SK-N-SH (cell line): ENCODE data around the gene BNC2.

ENCODE experiments used
- CTCF ChIP-seq: fragments of 200-600 bp; sonication (generic); IDR thresholded peaks from 2 replicates; pipeline ENCODE4 v1.6.1; 2017; ENCODE audit warnings: antibody characterized with exemption, mild to moderate bottlenecking, moderate library complexity
- EP300 ChIP-seq, 2 experiments: IDR thresholded peaks; 2 replicates each; pipeline versions ENCODE4 v1.4.0 to v1.6.1; 2012; ENCODE audit warnings: borderline replicate concordance in 1 of 2, low read depth in 1 of 2, low read length in 1 of 2
- IRF3 ChIP-seq: fragments of 150-350 bp; IDR thresholded peaks from 2 replicates; pipeline ENCODE4 v1.6.1; 2016; ENCODE audit warnings: mild to moderate bottlenecking, low read depth, low read length
- JUND ChIP-seq: IDR thresholded peaks from 2 replicates; pipeline ENCODE4 v1.4.0; 2012
- MEF2A ChIP-seq: IDR thresholded peaks from 2 replicates; pipeline ENCODE4 v1.4.0; 2012; ENCODE audit warnings: low read depth, borderline replicate concordance
- POLR2AphosphoS5 ChIP-seq: IDR thresholded peaks from 2 replicates; pipeline ENCODE4 v1.6.1; 2012; ENCODE audit warnings: low read depth, low read length
- RFX5 ChIP-seq: IDR thresholded peaks from 2 replicates; pipeline ENCODE4 v1.6.1; 2012; ENCODE audit warnings: mild to moderate bottlenecking, improper control_type of control experiment, low read length
- SIN3A ChIP-seq: IDR thresholded peaks from 2 replicates; pipeline ENCODE4 v1.6.1; 2012; ENCODE audit warnings: low read depth, mild to moderate bottlenecking, low read length, moderate library complexity, borderline replicate concordance
- SMC3 ChIP-seq: IDR thresholded peaks from 2 replicates; pipeline ENCODE4 v1.6.1; 2012; ENCODE audit warnings: low read depth, low read length, improper control_type of control experiment
- TAF1 ChIP-seq: IDR thresholded peaks from 2 replicates; pipeline ENCODE4 v1.6.1; 2012; ENCODE audit warnings: low read depth, mild to moderate bottlenecking, low read length, moderate library complexity, borderline replicate concordance
- TEAD4 ChIP-seq: IDR thresholded peaks from 2 replicates; pipeline ENCODE4 v1.4.0; 2012; ENCODE audit warnings: mild to moderate bottlenecking, borderline replicate concordance; ENCODE audit not compliant: insufficient read depth
- USF2 ChIP-seq: fragments of 150-350 bp; IDR thresholded peaks from 2 replicates; pipeline ENCODE4 v1.6.1; 2017; ENCODE audit warnings: antibody characterized with exemption, low read length, low read depth, borderline replicate concordance
- ZBTB33 ChIP-seq: IDR thresholded peaks from 2 replicates; pipeline ENCODE4 v1.4.0; 2012; ENCODE audit warnings: low read depth, borderline replicate concordance

DNA sequence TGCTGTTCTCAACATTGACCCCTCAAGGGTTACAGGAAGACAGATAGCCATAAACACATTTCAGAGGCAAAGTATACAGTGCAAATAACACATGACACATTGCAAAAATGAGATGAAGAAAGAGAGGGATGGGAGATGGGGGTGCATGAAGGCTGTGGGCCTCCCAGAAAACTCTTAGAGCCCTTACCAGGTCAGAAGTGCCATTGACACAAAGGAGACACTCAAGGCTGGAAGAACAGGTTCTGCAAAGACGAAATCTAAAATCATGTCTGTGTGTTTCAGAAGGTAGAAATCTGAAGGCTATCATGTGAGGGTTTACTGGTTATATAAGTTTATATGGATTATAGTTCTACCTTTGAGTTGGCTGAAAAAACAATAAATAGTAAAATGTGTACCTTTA is 318.8 kb downstream of the BNC2 start:
- TF ChIP-seq EP300 (IDR thresholded peaks at IDR 0.05; ENCODE audit: borderline replicate concordance in 1 of 2, low read depth in 1 of 2, low read length in 1 of 2) (no peak), USF2 (no peak), TEAD4 (no peak), MEF2A (no peak), IRF3 (no peak), POLR2AphosphoS5 (no peak), CTCF (no peak), JUND (no peak), SMC3 (no peak), ZBTB33 (no peak), RFX5 (no peak), SIN3A (no peak), TAF1 (no peak)
